ENCODE data around the gene GNG12. TPM values are rescaled to one million over a fixed set of nuclear protein-coding genes. Genes with fewer than 3 reads are reported as not detected.

Gene GNG12
- total RNA-seq, 4 donors from 2014 or later: 17.9 to 24.5 (median 22.1) TPM

DNA sequence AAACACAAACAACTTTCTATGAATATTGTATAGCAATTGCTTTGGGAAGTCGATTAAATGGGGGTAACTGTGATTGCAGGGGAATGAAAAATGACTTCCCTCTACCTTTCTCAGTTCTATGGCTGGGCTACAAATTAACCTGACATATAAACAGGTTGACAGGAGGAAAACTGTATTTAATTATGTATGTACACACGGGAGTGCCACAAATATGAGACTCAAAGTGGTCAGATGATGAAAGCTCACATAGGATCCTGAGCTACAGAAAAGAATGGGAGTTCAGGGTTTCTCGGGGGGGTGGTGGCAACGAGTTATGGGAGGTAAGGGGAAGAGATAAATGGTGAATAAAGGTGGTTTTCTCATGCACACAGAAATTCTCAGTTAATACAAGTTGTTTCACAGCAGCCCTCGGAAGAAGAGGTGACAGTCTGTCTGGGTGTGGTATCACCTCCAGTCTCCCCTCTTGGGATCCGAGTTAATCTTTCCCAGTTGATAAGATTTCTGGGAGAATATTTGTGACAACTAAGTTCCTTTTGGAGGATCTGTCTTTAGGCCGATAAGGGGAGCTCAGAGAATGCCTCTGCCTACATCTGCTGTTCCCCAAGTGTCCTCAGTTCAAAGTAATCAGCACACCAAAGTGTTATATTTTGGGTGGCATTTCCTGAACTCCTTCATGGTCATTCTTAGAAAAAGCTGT lies 122.0 kb downstream of the GNG12 start:
- in situ Hi-C loops (cut with MboI; ENCODE audit: low sequenced_read_pairs in 4 of 4): no loop called here
- ATAC-seq (no peak), DNase-seq (no peak)
- no peak for TF ChIP-seq POLR2A (IDR thresholded peaks at IDR 0.05)
- TF ChIP-seq, protein P1, sequence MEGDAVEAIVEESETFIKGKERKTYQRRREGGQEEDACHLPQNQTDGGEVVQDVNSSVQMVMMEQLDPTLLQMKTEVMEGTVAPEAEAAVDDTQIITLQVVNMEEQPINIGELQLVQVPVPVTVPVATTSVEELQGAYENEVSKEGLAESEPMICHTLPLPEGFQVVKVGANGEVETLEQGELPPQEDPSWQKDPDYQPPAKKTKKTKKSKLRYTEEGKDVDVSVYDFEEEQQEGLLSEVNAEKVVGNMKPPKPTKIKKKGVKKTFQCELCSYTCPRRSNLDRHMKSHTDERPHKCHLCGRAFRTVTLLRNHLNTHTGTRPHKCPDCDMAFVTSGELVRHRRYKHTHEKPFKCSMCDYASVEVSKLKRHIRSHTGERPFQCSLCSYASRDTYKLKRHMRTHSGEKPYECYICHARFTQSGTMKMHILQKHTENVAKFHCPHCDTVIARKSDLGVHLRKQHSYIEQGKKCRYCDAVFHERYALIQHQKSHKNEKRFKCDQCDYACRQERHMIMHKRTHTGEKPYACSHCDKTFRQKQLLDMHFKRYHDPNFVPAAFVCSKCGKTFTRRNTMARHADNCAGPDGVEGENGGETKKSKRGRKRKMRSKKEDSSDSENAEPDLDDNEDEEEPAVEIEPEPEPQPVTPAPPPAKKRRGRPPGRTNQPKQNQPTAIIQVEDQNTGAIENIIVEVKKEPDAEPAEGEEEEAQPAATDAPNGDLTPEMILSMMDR (IDR thresholded peaks at IDR 0.05 in 4 of 5, conservative IDR thresholded peaks at IDR 0.05 in 1 of 5): no peak
- H3K27me3 ChIP-seq: no peaks in the 10 kb centered on the region
- H3K9me3 ChIP-seq: no peaks in the 10 kb centered on the region
- H3K4me3 ChIP-seq: no peak overlapping the region
- no peak overlapping the region for H3K27ac ChIP-seq
- H3K36me3 ChIP-seq: no peaks in the 10 kb centered on the region
- peaks cover 24 to 28% of the 10 kb centered on the region in 2 donors for H3K4me1 ChIP-seq
- intact Hi-C loops (cut with DNase I; ENCODE audit: low total_unique reads): no loop called here

DNA sequence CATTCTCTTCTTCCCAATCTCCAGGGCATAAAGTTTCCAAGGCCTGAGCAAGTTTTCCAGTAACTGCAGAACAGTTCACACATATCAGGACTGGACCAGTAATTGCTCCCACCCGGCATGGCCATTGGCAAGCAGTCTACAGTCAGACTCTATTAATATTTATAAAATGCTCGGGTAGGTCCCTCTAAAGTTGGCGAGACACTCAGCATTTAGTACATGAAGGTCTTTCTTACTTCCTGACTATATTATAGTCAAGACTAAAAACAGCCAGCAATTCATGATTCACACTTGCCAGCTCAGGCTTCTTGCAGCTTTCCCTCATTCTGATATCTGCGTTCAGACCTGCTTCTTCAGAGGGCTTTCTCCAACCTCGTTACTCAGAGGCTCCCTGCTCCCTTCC lies 122.8 kb downstream of the GNG12 start:
- H3K4me1 ChIP-seq: peaks cover 24 to 28% of the 10 kb centered on the region in 2 donors
- no peak for ATAC-seq
- DNase-seq: no peak

GRCh38 chr1:67708606-67709005 lies 124.7 kb downstream of the GNG12 start:
- Histone ChIP-seq H3K9me3 (no peaks in the 10 kb centered on the region), H3K27ac (peak overlapping the region in 2 of 4 donors; percentile 43 to 51), H3K4me3 (no peak overlapping the region), H3K27me3 (no peaks in the 10 kb centered on the region), H3K36me3 (peaks cover 0 to 13% of the 10 kb centered on the region in 2 donors), H3K4me1 (peaks cover 20% of the 10 kb centered on the region in 2 donors)
- ATAC-seq (peak; percentile 58 to 70), DNase-seq (peak in 1 of 2 donors; percentile 61)
- no peak for TF ChIP-seq POLR2A (IDR thresholded peaks at IDR 0.05)
- TF ChIP-seq, protein P1 (IDR thresholded peaks at IDR 0.05 in 4 of 5, conservative IDR thresholded peaks at IDR 0.05 in 1 of 5): no peak
- in situ Hi-C loops (cut with MboI; ENCODE audit: low sequenced_read_pairs in 4 of 4): no loop called here
- intact Hi-C loops (cut with DNase I; ENCODE audit: low total_unique reads): no loop called here

More for the DNA sequence above, 122.8 kb downstream of the GNG12 start:
- TF ChIP-seq, protein P1 (IDR thresholded peaks at IDR 0.05 in 4 of 5, conservative IDR thresholded peaks at IDR 0.05 in 1 of 5): no peak
- TF ChIP-seq POLR2A (IDR thresholded peaks at IDR 0.05): no peak
- intact Hi-C loops (cut with DNase I; ENCODE audit: low total_unique reads): no loop called here
- Histone ChIP-seq H3K27me3 (no peaks in the 10 kb centered on the region), H3K36me3 (peaks cover 0 to 6% of the 10 kb centered on the region in 2 donors), H3K9me3 (no peaks in the 10 kb centered on the region), H3K4me3 (no peak overlapping the region), H3K27ac (peak overlapping the region in 1 of 4 donors; percentile 24)
- in situ Hi-C loops (cut with MboI; ENCODE audit: low sequenced_read_pairs in 4 of 4): no loop called here

- H3K9me3 ChIP-seq: no peaks in the 10 kb centered on the region
- intact Hi-C loops (cut with DNase I; ENCODE audit: low total_unique reads) (no loop called here), in situ Hi-C loops (cut with MboI; ENCODE audit: low sequenced_read_pairs in 4 of 4) (no loop called here)
- H3K27me3 ChIP-seq: no peaks in the 10 kb centered on the region
- H3K4me3 ChIP-seq: no peak overlapping the region
- no peak overlapping the region for H3K27ac ChIP-seq
- H3K4me1 ChIP-seq: peaks cover 7 to 12% of the 10 kb centered on the region in 2 donors
- TF ChIP-seq POLR2A (IDR thresholded peaks at IDR 0.05): no peak
- TF ChIP-seq, protein P1 (IDR thresholded peaks at IDR 0.05 in 4 of 5, conservative IDR thresholded peaks at IDR 0.05 in 1 of 5): no peak
- peaks cover 0 to 13% of the 10 kb centered on the region in 2 donors for H3K36me3 ChIP-seq
- no peak for ATAC-seq
- DNase-seq: no peak
These were observed 127.4 kb downstream of the GNG12 start for GRCh38 chr1:67705735-67706453.
